ENCODE data around the gene APOBEC3F. TPM values are rescaled to one million over a fixed set of nuclear protein-coding genes. Genes with fewer than 3 reads are reported as not detected.

APOBEC3F gene
- total RNA-seq, 1 donor from 2014 or later, result 4.8 TPM

DNA sequence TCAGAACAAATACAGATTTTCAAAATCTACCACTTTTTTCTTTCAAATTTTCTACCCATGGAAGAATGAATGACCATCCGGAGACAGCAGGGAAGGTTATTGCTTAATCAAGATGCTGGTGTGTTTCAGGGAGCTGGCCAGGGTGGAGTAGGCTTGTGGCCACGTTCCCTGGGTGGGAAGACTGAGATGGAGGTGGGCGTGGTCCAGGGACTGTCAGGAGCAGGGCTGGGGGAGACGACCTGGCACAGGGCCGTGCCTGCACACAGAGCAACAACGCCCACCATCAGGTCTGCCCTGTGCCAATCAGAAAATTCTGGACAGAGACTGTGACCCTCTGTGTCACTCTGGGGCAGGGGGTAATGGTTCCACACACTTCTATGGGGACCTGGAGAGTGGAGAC, 49.3 kb downstream of the APOBEC3F start:
- H3K4me1 ChIP-seq, result peaks cover 9% of the 10 kb centered on the region
- no peaks in the 10 kb centered on the region for H3K36me3 ChIP-seq
- TF ChIP-seq, protein P1, sequence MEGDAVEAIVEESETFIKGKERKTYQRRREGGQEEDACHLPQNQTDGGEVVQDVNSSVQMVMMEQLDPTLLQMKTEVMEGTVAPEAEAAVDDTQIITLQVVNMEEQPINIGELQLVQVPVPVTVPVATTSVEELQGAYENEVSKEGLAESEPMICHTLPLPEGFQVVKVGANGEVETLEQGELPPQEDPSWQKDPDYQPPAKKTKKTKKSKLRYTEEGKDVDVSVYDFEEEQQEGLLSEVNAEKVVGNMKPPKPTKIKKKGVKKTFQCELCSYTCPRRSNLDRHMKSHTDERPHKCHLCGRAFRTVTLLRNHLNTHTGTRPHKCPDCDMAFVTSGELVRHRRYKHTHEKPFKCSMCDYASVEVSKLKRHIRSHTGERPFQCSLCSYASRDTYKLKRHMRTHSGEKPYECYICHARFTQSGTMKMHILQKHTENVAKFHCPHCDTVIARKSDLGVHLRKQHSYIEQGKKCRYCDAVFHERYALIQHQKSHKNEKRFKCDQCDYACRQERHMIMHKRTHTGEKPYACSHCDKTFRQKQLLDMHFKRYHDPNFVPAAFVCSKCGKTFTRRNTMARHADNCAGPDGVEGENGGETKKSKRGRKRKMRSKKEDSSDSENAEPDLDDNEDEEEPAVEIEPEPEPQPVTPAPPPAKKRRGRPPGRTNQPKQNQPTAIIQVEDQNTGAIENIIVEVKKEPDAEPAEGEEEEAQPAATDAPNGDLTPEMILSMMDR (IDR thresholded peaks at IDR 0.05; ENCODE audit: borderline replicate concordance), result no peak
- intact Hi-C loops (cut with micrococcal nuclease), result no loop called here
- peaks cover 6% of the 10 kb centered on the region for H3K27me3 ChIP-seq (ENCODE audit: low read depth)
- no peak for DNase-seq
- H3K4me3 ChIP-seq, result no peak overlapping the region
- no peaks in the 10 kb centered on the region for H3K9me3 ChIP-seq (replicated peaks)
- H3K27ac ChIP-seq (replicated peaks), result no peak overlapping the region

DNA sequence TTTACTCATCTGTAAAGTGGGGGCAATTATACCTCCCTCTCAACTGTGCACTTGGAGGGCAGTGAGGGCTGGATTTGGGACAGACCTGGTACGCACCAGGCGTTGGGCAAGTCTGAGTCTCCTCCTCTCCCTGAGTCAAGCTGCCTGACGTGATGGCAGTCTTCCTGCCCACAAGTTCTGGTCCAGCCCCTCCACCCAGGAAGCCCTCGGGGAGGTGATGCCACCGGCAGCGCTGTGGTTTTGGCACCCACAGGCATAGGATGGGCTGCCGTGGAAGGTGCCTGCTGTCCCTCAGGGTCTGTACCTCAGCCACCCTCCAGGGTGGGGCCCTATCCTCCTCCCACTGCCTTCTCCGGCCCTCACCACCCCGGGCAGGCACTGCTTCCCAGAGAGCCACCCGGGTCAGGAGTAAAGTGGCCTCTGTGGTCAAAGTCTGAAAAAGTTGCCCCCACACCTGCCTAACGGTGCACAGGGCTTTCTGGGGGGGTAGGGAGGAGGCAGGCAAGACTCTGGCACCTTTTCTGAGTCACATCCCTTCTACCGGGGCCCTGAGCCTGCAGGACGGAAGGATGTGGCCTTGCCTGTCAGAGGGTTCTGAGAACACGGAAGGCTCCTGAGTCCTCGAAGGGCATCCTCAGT, 49.9 kb downstream of the APOBEC3F start:
- Histone ChIP-seq H3K4me3 (no peak overlapping the region), H3K4me1 (peaks cover 9% of the 10 kb centered on the region), H3K9me3 (replicated peaks) (no peaks in the 10 kb centered on the region), H3K27ac (replicated peaks) (no peak overlapping the region), H3K27me3 (ENCODE audit: low read depth) (peaks cover 6% of the 10 kb centered on the region), H3K36me3 (no peaks in the 10 kb centered on the region)
- no peak for DNase-seq
- TF ChIP-seq, protein P1 (IDR thresholded peaks at IDR 0.05; ENCODE audit: borderline replicate concordance), result no peak
- intact Hi-C loops (cut with micrococcal nuclease), result no loop called here

DNA sequence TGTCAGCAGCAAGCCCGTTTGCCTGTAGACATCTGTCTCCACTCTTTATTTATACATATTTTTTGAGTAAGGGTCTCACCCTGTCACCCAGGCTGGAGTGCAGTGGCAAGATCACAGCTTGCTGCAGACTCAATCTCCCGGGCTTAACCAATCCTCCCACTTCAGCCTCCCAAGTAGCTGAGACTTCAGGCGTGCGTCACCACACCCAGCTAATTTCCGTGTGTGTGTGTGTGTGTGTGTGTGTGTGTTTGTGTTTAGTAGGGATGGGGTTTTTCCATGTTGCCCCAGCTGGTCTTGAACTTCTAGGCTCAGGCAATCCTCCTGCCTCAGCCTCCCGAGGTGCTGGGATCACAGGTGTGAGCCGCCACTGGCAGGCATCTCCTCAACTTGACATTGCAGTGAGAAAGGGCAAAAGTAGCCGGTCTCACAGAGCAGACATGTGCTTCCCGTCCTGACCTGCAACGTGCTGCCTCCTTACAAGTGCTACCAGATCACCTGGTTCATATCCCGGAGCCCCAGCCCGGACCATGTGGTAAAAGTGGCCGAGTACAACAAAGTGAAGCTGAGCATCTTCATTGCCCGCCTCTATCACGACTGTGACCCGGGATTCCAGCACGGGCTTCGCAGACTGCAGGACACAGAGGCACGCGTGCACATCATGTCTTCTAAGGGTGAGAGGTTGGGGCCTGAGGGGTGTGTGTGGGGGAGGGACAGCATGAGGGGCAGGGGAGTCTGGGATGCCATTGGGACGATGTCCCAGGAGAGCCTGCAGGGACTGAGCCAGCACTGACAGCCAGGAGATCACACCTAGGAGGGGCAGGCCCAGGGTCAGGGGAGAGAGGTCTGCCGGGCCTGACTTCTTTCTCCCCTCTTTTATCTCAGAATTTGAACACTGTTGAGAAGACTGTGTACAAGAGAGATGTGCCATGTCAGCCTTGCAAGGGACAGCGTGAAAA, 50.7 kb downstream of the APOBEC3F start:
- H3K4me1 ChIP-seq, result peaks cover 10% of the 10 kb centered on the region
- H3K4me3 ChIP-seq, result no peak overlapping the region
- H3K27me3 ChIP-seq (ENCODE audit: low read depth), result peaks cover 6% of the 10 kb centered on the region
- TF ChIP-seq, protein P1 (IDR thresholded peaks at IDR 0.05; ENCODE audit: borderline replicate concordance), result no peak
- intact Hi-C loops (cut with micrococcal nuclease), result no loop called here
- no peaks in the 10 kb centered on the region for H3K36me3 ChIP-seq
- no peak for DNase-seq
- no peaks in the 10 kb centered on the region for H3K9me3 ChIP-seq (replicated peaks)
- H3K27ac ChIP-seq (replicated peaks), result no peak overlapping the region

DNA sequence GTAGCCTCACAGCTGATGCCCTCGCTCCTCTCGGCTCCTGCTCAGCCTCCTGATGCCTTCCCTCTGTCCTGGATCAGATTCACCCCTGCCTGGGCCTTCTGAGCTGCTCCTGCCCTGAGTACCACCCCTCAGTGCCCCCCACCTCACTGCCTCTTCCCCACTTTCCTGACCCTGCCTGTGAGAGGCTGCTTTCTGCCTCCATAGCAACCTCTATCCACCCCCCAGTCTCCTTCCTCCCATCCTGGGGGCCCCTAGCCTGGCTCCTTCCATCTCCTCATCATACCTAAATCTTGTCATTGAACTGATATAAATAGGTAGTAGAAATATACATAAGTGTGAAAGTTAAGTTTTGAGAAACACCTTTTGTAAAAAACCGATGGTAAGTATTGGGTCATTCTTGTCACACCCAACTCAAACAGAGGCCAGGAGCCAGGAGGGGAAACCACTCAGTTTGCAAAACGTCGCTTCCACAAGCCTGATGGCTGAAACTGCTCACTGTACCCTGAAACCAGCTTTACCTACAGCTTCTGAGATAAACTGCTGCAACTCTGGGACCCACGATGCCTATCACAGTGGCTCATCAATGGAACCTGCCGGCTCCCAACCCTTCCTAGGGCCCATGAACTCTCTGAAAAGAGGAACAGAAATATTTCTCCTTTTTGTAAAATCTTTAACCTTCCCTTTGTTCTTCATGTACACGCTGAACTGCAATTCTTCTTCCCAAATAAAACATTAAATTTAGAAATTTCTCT, 51.6 kb downstream of the APOBEC3F start:
- H3K4me3 ChIP-seq, result no peak overlapping the region
- DNase-seq, result no peak
- no peak overlapping the region for H3K27ac ChIP-seq (replicated peaks)

More for the DNA sequence above, 51.6 kb downstream of the APOBEC3F start:
- Histone ChIP-seq H3K36me3 (no peaks in the 10 kb centered on the region), H3K27me3 (ENCODE audit: low read depth) (peaks cover 6% of the 10 kb centered on the region), H3K9me3 (replicated peaks) (no peaks in the 10 kb centered on the region), H3K4me1 (peaks cover 19% of the 10 kb centered on the region)
- TF ChIP-seq, protein P1 (IDR thresholded peaks at IDR 0.05; ENCODE audit: borderline replicate concordance), result no peak
- intact Hi-C loops (cut with micrococcal nuclease), result no loop called here
